ENCODE measurements around the gene CACNB2. TPM values are rescaled to one million over a fixed set of nuclear protein-coding genes. Genes with fewer than 3 reads are reported as not detected.

The CACNB2 gene
- total RNA-seq, 2 donors from 2014 or later, result 5.5 to 17.4 TPM

GRCh38 chr10:18233775-18234174 lies 93.6 kb downstream of the CACNB2 start:
- Histone ChIP-seq H3K36me3 (no peaks in the 10 kb centered on the region), H3K4me3 (no peak overlapping the region), H3K27ac (no peak overlapping the region), H3K9me3 (no peaks in the 10 kb centered on the region), H3K27me3 (replicated peaks; ENCODE audit: insufficient read depth) (no peaks in the 10 kb centered on the region), H3K4me1 (replicated peaks) (no peaks in the 10 kb centered on the region)
- TF ChIP-seq CTCF (IDR thresholded peaks at IDR 0.05) (no peak), POLR2A (IDR thresholded peaks at IDR 0.05) (no peak), POLR2AphosphoS5 (IDR thresholded peaks at IDR 0.05) (no peak)
- 52% methylated on average over 8 of the region's 8 CpGs for WGBS
- peak; percentile 51 for DNase-seq (ENCODE audit: low spot score)
- intact Hi-C loops (cut with DNase I), result no loop called here

- H3K27me3 ChIP-seq (replicated peaks; ENCODE audit: insufficient read depth), result no peaks in the 10 kb centered on the region
- H3K27ac ChIP-seq, result no peak overlapping the region
- no peak for DNase-seq (ENCODE audit: low spot score)
- no peaks in the 10 kb centered on the region for H3K9me3 ChIP-seq
- no peaks in the 10 kb centered on the region for H3K4me1 ChIP-seq (replicated peaks)
- no peak overlapping the region for H3K4me3 ChIP-seq
- WGBS, result 75% methylated on average over 4 of the region's 4 CpGs
- H3K36me3 ChIP-seq, result no peaks in the 10 kb centered on the region
- intact Hi-C loops (cut with DNase I), result loop anchor here (5.0 kb wide), 1 partner anchor 323 kb away; no protein-coding TSS in a partner anchor
- no peak for TF ChIP-seq POLR2A (IDR thresholded peaks at IDR 0.05)
- no peak for TF ChIP-seq POLR2AphosphoS5 (IDR thresholded peaks at IDR 0.05)
- no peak for TF ChIP-seq CTCF (IDR thresholded peaks at IDR 0.05)
Measured at GRCh38 chr10:18235477-18235876, 95.3 kb downstream of the CACNB2 start.

- H3K4me3 ChIP-seq, result no peak overlapping the region
- TF ChIP-seq CTCF (IDR thresholded peaks at IDR 0.05) (no peak), POLR2AphosphoS5 (IDR thresholded peaks at IDR 0.05) (no peak), POLR2A (IDR thresholded peaks at IDR 0.05) (no peak)
- H3K27ac ChIP-seq, result no peak overlapping the region
- H3K36me3 ChIP-seq, result no peaks in the 10 kb centered on the region
- 39% methylated on average over 3 of the region's 3 CpGs for WGBS
- intact Hi-C loops (cut with DNase I), result loop anchor here (2.0 to 5.0 kb wide), 2 partner anchors 324 to 390 kb away; no protein-coding TSS in a partner anchor
- no peaks in the 10 kb centered on the region for H3K9me3 ChIP-seq
- no peaks in the 10 kb centered on the region for H3K27me3 ChIP-seq (replicated peaks; ENCODE audit: insufficient read depth)
- no peaks in the 10 kb centered on the region for H3K4me1 ChIP-seq (replicated peaks)
- no peak for DNase-seq (ENCODE audit: low spot score)
Measured at GRCh38 chr10:18236756-18237155, 96.5 kb downstream of the CACNB2 start.

GRCh38 chr10:18238870-18239485 lies 98.8 kb downstream of the CACNB2 start:
- 49% methylated on average over 8 of the region's 8 CpGs for WGBS
- Histone ChIP-seq H3K27ac (no peak overlapping the region), H3K4me1 (replicated peaks) (no peaks in the 10 kb centered on the region), H3K27me3 (replicated peaks; ENCODE audit: insufficient read depth) (no peaks in the 10 kb centered on the region), H3K9me3 (peaks cover 5% of the 10 kb centered on the region), H3K36me3 (no peaks in the 10 kb centered on the region), H3K4me3 (no peak overlapping the region)
- no peak for DNase-seq (ENCODE audit: low spot score)
- peak; percentile 16 to 59 (median 48) for TF ChIP-seq CTCF (IDR thresholded peaks at IDR 0.05)
- peak; percentile 5 for TF ChIP-seq POLR2AphosphoS5 (IDR thresholded peaks at IDR 0.05)
- TF ChIP-seq POLR2A (IDR thresholded peaks at IDR 0.05), result no peak
- intact Hi-C loops (cut with DNase I), result loop anchor here (5.0 kb wide), 1 partner anchor 327 kb away; no protein-coding TSS in a partner anchor

Data from prostate gland (tissue), 2 donors.